ENCODE measurements around the gene PCDHGA9.
"Not testable (repeated sequence)": the region's sequence is repeated elsewhere in the genome, so short reads cannot be mapped to it uniquely, and the experiment has no call there.

PCDHGA9 gene

DNA sequence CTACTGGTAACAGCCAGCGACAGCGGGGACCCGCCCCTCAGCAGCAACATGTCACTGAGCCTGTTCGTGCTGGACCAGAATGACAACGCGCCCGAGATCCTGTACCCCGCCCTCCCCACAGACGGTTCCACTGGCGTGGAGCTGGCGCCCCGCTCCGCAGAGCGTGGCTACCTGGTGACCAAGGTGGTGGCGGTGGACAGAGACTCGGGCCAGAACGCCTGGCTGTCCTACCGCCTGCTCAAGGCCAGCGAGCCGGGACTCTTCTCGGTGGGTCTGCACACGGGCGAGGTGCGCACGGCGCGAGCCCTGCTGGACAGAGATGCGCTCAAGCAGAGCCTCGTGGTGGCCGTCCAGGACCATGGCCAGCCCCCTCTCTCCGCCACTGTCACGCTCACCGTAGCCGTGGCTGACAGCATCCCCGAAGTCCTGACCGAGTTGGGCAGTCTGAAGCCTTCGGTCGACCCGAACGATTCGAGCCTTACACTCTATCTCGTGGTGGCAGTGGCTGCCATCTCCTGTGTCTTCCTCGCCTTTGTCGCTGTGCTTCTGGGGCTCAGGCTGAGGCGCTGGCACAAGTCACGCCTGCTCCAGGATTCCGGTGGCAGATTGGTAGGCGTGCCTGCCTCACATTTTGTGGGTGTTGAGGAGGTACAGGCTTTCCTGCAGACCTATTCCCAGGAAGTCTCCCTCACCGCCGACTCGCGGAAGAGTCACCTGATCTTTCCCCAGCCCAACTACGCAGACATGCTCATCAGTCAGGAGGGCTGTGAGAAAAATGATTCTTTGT is 8.0 kb upstream of the PCDHGA9 start:
- H2BK5ac ChIP-seq (ENCODE audit: low read depth, low read length, poor library complexity); H3K23ac ChIP-seq (ENCODE audit: low read length); H3K27ac ChIP-seq (ENCODE audit: low read depth, low read length); H4K12ac ChIP-seq (ENCODE audit: low read depth, low read length); H2AFZ ChIP-seq (ENCODE audit: insufficient read depth, low read length, poor library complexity); H2BK120ac ChIP-seq (ENCODE audit: insufficient read depth, low read length, poor library complexity); H3K4me2 ChIP-seq (ENCODE audit: low read length); H3K14ac ChIP-seq (ENCODE audit: low read length); H3K4ac ChIP-seq (ENCODE audit: low read depth, low read length); H3K79me2 ChIP-seq (ENCODE audit: control insufficient read depth, insufficient read depth, low read length, poor library complexity); H3K27me3 ChIP-seq (ENCODE audit: insufficient read depth, low read length); H3K18ac ChIP-seq (ENCODE audit: low read length); DNase-seq; H2AK5ac ChIP-seq (ENCODE audit: low read length); H4K91ac ChIP-seq (ENCODE audit: low read depth, low read length); H3K79me1 ChIP-seq (ENCODE audit: low read length); H3K9ac ChIP-seq (ENCODE audit: low read length); H2BK12ac ChIP-seq (ENCODE audit: low read length); H3K4me1 ChIP-seq (ENCODE audit: control insufficient read depth in 1 of 2, insufficient read depth in 2 of 2, low read length in 2 of 2); H4K8ac ChIP-seq (ENCODE audit: low read depth, low read length): not testable (repeated sequence)
- no CpG with 5 or more reads among the region's 53 CpGs for WGBS (ENCODE audit: extremely low coverage, insufficient coverage, insufficient read length)
- Histone ChIP-seq H3K9me3 (ENCODE audit: insufficient read depth, low read depth, low read length) (peaks cover 34% of the 10 kb centered on the region), H3K4me3 (ENCODE audit: low read depth, low read length) (peak overlapping the region; percentile 23), H3K36me3 (ENCODE audit: control insufficient read depth in 1 of 2, insufficient read depth in 2 of 2, low read length in 2 of 2) (peaks cover 17 to 25% of the 10 kb centered on the region in 2 experiments)

DNA sequence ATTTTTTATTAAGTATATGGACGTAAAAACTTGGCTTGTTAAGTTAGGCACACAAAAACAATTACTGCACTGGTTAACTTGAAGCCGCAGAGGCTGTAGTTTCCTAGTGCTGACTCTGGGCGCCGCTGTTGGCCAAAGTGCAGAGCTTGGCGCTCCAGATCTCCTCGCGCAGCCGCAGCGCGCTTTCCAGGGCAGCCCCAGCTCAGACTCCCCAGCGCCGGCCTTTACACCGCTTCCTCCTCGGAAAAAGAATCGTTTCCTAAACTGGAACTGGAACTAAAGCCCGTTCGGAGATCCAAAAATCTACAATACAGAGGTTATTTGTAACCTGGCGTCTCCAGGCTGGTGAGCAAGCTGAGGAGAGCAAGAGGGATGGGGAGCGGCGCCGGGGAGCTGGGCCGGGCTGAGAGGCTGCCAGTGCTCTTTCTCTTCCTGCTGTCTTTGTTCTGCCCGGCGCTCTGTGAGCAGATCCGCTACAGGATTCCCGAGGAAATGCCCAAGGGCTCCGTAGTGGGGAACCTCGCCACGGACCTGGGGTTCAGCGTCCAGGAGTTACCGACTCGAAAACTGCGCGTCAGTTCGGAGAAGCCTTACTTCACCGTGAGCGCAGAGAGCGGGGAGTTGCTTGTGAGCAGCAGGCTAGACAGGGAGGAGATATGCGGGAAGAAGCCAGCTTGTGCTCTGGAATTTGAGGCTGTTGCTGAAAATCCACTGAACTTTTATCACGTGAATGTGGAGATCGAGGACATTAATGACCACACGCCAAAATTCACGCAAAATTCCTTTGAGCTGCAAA is 4.6 kb upstream of the PCDHGA9 start, which contains the start of gene PCDHGB5:
Gene PCDHGB5, plus strand, starts transcription at position 192 of the 796 bp plus-strand sequence. Its CDS starts 181 bp downstream, at position 373.
- not testable (repeated sequence) for H4K8ac ChIP-seq (ENCODE audit: low read depth, low read length); H3K18ac ChIP-seq (ENCODE audit: low read length)

DNA sequence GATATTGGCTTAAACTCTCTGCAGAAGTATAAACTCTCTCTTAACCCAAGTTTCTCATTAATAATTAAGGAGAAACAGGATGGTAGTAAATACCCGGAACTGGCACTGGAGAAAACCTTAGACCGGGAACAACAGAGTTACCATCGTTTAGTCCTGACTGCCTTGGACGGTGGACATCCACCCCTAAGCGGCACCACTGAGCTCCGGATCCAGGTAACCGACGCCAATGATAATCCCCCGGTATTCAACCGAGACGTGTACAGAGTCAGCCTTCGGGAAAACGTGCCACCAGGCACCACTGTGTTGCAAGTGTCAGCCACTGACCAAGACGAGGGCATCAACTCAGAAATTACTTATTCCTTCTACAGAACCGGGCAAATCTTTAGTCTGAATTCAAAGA is 4.0 kb upstream of the PCDHGA9 start:
- Histone ChIP-seq H3K23ac (ENCODE audit: low read length) (no peak overlapping the region), H3K4ac (ENCODE audit: low read depth, low read length) (no peak overlapping the region), H3K79me1 (ENCODE audit: low read length) (no peaks in the 10 kb centered on the region), H3K9me3 (ENCODE audit: insufficient read depth, low read depth, low read length) (peaks cover 34% of the 10 kb centered on the region), H3K14ac (ENCODE audit: low read length) (no peak overlapping the region), H3K18ac (ENCODE audit: low read length) (no peak overlapping the region), H2BK5ac (ENCODE audit: low read depth, low read length, poor library complexity) (no peak overlapping the region), H4K91ac (ENCODE audit: low read depth, low read length) (no peak overlapping the region), H3K27ac (ENCODE audit: low read depth, low read length) (no peak overlapping the region), H3K4me1 (ENCODE audit: control insufficient read depth in 1 of 2, insufficient read depth in 2 of 2, low read length in 2 of 2) (no peaks in the 10 kb centered on the region), H3K36me3 (ENCODE audit: control insufficient read depth in 1 of 2, insufficient read depth in 2 of 2, low read length in 2 of 2) (peaks cover 6 to 17% of the 10 kb centered on the region in 2 experiments), H4K8ac (ENCODE audit: low read depth, low read length) (no peak overlapping the region), H3K27me3 (ENCODE audit: insufficient read depth, low read length) (no peaks in the 10 kb centered on the region), H3K79me2 (ENCODE audit: control insufficient read depth, insufficient read depth, low read length, poor library complexity) (no peaks in the 10 kb centered on the region), H3K9ac (ENCODE audit: low read length) (no peak overlapping the region), H2AFZ (ENCODE audit: insufficient read depth, low read length, poor library complexity) (no peak overlapping the region), H2BK12ac (ENCODE audit: low read length) (no peak overlapping the region), H4K12ac (ENCODE audit: low read depth, low read length) (no peak overlapping the region), H2AK5ac (ENCODE audit: low read length) (no peak overlapping the region), H2BK120ac (ENCODE audit: insufficient read depth, low read length, poor library complexity) (no peak overlapping the region), H3K4me2 (ENCODE audit: low read length) (no peak overlapping the region), H3K4me3 (ENCODE audit: low read depth, low read length) (no peak overlapping the region)
- WGBS (ENCODE audit: extremely low coverage, insufficient coverage, insufficient read length): no CpG with 5 or more reads among the region's 15 CpGs
- no peak for DNase-seq

More for the DNA sequence above, 4.6 kb upstream of the PCDHGA9 start, which contains the start of gene PCDHGB5:
- not testable (repeated sequence) for H3K23ac ChIP-seq (ENCODE audit: low read length); H3K4me1 ChIP-seq (ENCODE audit: control insufficient read depth in 1 of 2, insufficient read depth in 2 of 2, low read length in 2 of 2); H4K12ac ChIP-seq (ENCODE audit: low read depth, low read length); H2BK120ac ChIP-seq (ENCODE audit: insufficient read depth, low read length, poor library complexity); H3K4me2 ChIP-seq (ENCODE audit: low read length); H2AFZ ChIP-seq (ENCODE audit: insufficient read depth, low read length, poor library complexity); H4K91ac ChIP-seq (ENCODE audit: low read depth, low read length); H3K4me3 ChIP-seq (ENCODE audit: low read depth, low read length); H3K27ac ChIP-seq (ENCODE audit: low read depth, low read length); H3K27me3 ChIP-seq (ENCODE audit: insufficient read depth, low read length); H2BK12ac ChIP-seq (ENCODE audit: low read length); H3K4ac ChIP-seq (ENCODE audit: low read depth, low read length); H3K79me1 ChIP-seq (ENCODE audit: low read length); H3K79me2 ChIP-seq (ENCODE audit: control insufficient read depth, insufficient read depth, low read length, poor library complexity); H2AK5ac ChIP-seq (ENCODE audit: low read length); H3K14ac ChIP-seq (ENCODE audit: low read length); H3K9ac ChIP-seq (ENCODE audit: low read length); H2BK5ac ChIP-seq (ENCODE audit: low read depth, low read length, poor library complexity)
- peak in 1 of 2 donors; percentile 57 for DNase-seq
- Histone ChIP-seq H3K9me3 (ENCODE audit: insufficient read depth, low read depth, low read length) (peaks cover 32% of the 10 kb centered on the region), H3K36me3 (ENCODE audit: control insufficient read depth in 1 of 2, insufficient read depth in 2 of 2, low read length in 2 of 2) (peaks cover 10 to 22% of the 10 kb centered on the region in 2 experiments)
- WGBS (ENCODE audit: extremely low coverage, insufficient coverage, insufficient read length): no CpG with 5 or more reads among the region's 43 CpGs

GRCh38 chr5:141399555-141400258 is 2.9 kb upstream of the PCDHGA9 start:
- Histone ChIP-seq H4K8ac (ENCODE audit: low read depth, low read length) (no peak overlapping the region), H3K23ac (ENCODE audit: low read length) (no peak overlapping the region), H4K91ac (ENCODE audit: low read depth, low read length) (no peak overlapping the region), H2BK5ac (ENCODE audit: low read depth, low read length, poor library complexity) (no peak overlapping the region), H3K9me3 (ENCODE audit: insufficient read depth, low read depth, low read length) (peaks cover 30% of the 10 kb centered on the region), H3K79me2 (ENCODE audit: control insufficient read depth, insufficient read depth, low read length, poor library complexity) (no peaks in the 10 kb centered on the region), H2BK120ac (ENCODE audit: insufficient read depth, low read length, poor library complexity) (no peak overlapping the region), H2BK12ac (ENCODE audit: low read length) (no peak overlapping the region), H3K27ac (ENCODE audit: low read depth, low read length) (no peak overlapping the region), H3K79me1 (ENCODE audit: low read length) (no peaks in the 10 kb centered on the region), H3K18ac (ENCODE audit: low read length) (no peak overlapping the region), H3K4me3 (ENCODE audit: low read depth, low read length) (no peak overlapping the region), H3K36me3 (ENCODE audit: control insufficient read depth in 1 of 2, insufficient read depth in 2 of 2, low read length in 2 of 2) (peaks cover 3 to 15% of the 10 kb centered on the region in 2 experiments), H3K14ac (ENCODE audit: low read length) (no peak overlapping the region), H2AK5ac (ENCODE audit: low read length) (no peak overlapping the region), H4K12ac (ENCODE audit: low read depth, low read length) (no peak overlapping the region), H2AFZ (ENCODE audit: insufficient read depth, low read length, poor library complexity) (no peak overlapping the region), H3K4me1 (ENCODE audit: control insufficient read depth in 1 of 2, insufficient read depth in 2 of 2, low read length in 2 of 2) (no peaks in the 10 kb centered on the region), H3K4me2 (ENCODE audit: low read length) (no peak overlapping the region), H3K27me3 (ENCODE audit: insufficient read depth, low read length) (no peaks in the 10 kb centered on the region), H3K9ac (ENCODE audit: low read length) (no peak overlapping the region), H3K4ac (ENCODE audit: low read depth, low read length) (no peak overlapping the region)
- WGBS (ENCODE audit: extremely low coverage, insufficient coverage, insufficient read length): no CpG with 5 or more reads among the region's 61 CpGs
- DNase-seq: no peak
